Astrocyte (in vitro differentiated cells and primary cell): Measurements from ENCODE around the gene RSBN1.

Experiments
- EZH2 ChIP-seq: IDR thresholded peaks from 2 replicates; pipeline ENCODE4 v1.6.1; 2012; ENCODE audit warnings: mild to moderate bottlenecking, low read length, inconsistent platforms; ENCODE audit not compliant: insufficient read depth
- TF ChIP-seq, protein P1 (sequence below): IDR thresholded peaks from 2 replicates; pipeline ENCODE4 v1.5.1; 2011; ENCODE audit warnings: low read depth, mild to moderate bottlenecking, inconsistent platforms, low read length, moderate library complexity; ENCODE audit not compliant: insufficient read depth

- TF ChIP-seq, protein P1, sequence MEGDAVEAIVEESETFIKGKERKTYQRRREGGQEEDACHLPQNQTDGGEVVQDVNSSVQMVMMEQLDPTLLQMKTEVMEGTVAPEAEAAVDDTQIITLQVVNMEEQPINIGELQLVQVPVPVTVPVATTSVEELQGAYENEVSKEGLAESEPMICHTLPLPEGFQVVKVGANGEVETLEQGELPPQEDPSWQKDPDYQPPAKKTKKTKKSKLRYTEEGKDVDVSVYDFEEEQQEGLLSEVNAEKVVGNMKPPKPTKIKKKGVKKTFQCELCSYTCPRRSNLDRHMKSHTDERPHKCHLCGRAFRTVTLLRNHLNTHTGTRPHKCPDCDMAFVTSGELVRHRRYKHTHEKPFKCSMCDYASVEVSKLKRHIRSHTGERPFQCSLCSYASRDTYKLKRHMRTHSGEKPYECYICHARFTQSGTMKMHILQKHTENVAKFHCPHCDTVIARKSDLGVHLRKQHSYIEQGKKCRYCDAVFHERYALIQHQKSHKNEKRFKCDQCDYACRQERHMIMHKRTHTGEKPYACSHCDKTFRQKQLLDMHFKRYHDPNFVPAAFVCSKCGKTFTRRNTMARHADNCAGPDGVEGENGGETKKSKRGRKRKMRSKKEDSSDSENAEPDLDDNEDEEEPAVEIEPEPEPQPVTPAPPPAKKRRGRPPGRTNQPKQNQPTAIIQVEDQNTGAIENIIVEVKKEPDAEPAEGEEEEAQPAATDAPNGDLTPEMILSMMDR = no peak
- no peak for TF ChIP-seq EZH2
Observed at GRCh38 chr1:113777561-113777960, 34.7 kb downstream of the RSBN1 start.
